HepG2 (cell line): Measurements from ENCODE around the gene EMC8. TPM values are rescaled to one million over a fixed set of nuclear protein-coding genes. Genes with fewer than 3 reads are reported as not detected.

ENCODE experiments used
- ATAC-seq: fragments of 200-7000 bp; cut with Tn5 transposase; 3 replicates; pipeline ENCODE4 v1.9.1; 2020; ENCODE audit warnings: mild to moderate bottlenecking, moderate library complexity
- BruUV-seq: library from RNA; stranded (reverse); fragments of 400-500 nt; replicated peaks from 2 replicates; lab custom pipeline; 2021; lab: Mats Ljungman, UMichigan
- CTCF ChIA-PET: fragments of 300-600 bp; formaldehyde crosslinking; extraction: SDS; loops from one replicate; lab custom pipeline; 2021; ENCODE audit warnings: low total read pairs, inconsistent platforms, low intra/inter-chr PET ratio; lab: Yijun Ruan, JAX
- POLR2A ChIA-PET: fragments of 350-600 bp; sonication (Branson Sonifier 250); formaldehyde crosslinking; loops from one replicate; lab custom pipeline; 2020; ENCODE audit warnings: antibody characterized with exemption, inconsistent platforms; lab: Yijun Ruan, JAX
- DNase-seq: peaks from one replicate; pipeline ENCODE4 v3.0.0-alpha.2; 2015; ENCODE audit warnings: low spot score
- FAIRE-seq: peaks from 3 replicates; lab custom pipeline; 2011; peaks lifted over from hg19 to GRCh38; lab: Jason Lieb, UNC
- H2AFZ ChIP-seq: one replicate; pipeline ENCODE4 v1.6.1; 2011; ENCODE audit warnings: low read length, inconsistent platforms
- H3K27ac ChIP-seq: fragments of 300-600 bp; 3 replicates; pipeline ENCODE4 v1.8.0; 2011; ENCODE audit warnings: mixed run types, mild to moderate bottlenecking, mixed read lengths, low read length, inconsistent platforms; ENCODE audit not compliant: insufficient read depth; ENCODE audit errors: extremely low read length
- H3K27me3 ChIP-seq, 2 experiments: fragments of 200-600 bp in 1 of 2; 2 replicates in 1 of 2; 3 replicates in 1 of 2; pipeline versions ENCODE4 v1.6.0 to v1.8.0; 2011; ENCODE audit warnings: low read length in 2 of 2, mild to moderate bottlenecking in 2 of 2, moderate library complexity in 2 of 2, inconsistent platforms in 1 of 2; ENCODE audit not compliant: insufficient read depth in 2 of 2, control insufficient read depth in 1 of 2
- H3K36me3 ChIP-seq, 2 experiments: fragments of 200-600 bp in 1 of 2; replicated peaks in 1 of 2; 2 replicates in 1 of 2; 3 replicates in 1 of 2; pipeline versions ENCODE4 v1.5.1 to v1.8.0; 2011; ENCODE audit warnings: low read length in 2 of 2, inconsistent platforms in 1 of 2; ENCODE audit not compliant: insufficient read depth in 2 of 2, control insufficient read depth in 1 of 2
- H3K4me1 ChIP-seq: 2 replicates; pipeline ENCODE4 v1.5.1; 2012; ENCODE audit warnings: low read length, inconsistent platforms; ENCODE audit not compliant: insufficient read depth
- H3K4me2 ChIP-seq: 2 replicates; pipeline ENCODE4 v1.6.0; 2011; ENCODE audit warnings: low read depth, low read length, inconsistent platforms
- H3K4me3 ChIP-seq, 3 experiments: fragments of 200-600 bp in 1 of 3; sonication (generic), shearing (Covaris generic) in 1 of 3; replicated peaks in 1 of 3; 2 replicates each; pipeline ENCODE4 v1.5.1; 2011 to 2016; ENCODE audit warnings: low read length in 3 of 3, inconsistent platforms in 2 of 3, low read depth in 2 of 3, mild to moderate bottlenecking in 2 of 3, control low read depth in 1 of 3, mixed read lengths in 1 of 3; ENCODE audit not compliant: insufficient read depth in 1 of 3
- H3K79me2 ChIP-seq: one replicate; pipeline ENCODE4 v1.6.1; 2011; ENCODE audit warnings: low read length, inconsistent platforms; ENCODE audit not compliant: insufficient read depth
- H3K9ac ChIP-seq: 2 replicates; pipeline ENCODE4 v1.6.0; 2011; ENCODE audit warnings: mild to moderate bottlenecking, low read depth, low read length, inconsistent platforms; ENCODE audit not compliant: insufficient read depth
- H3K9me3 ChIP-seq: 2 replicates; pipeline ENCODE4 v1.5.1; 2012; ENCODE audit warnings: mild to moderate bottlenecking, low read length
- H4K20me1 ChIP-seq: 2 replicates; pipeline ENCODE4 v1.6.0; 2011; ENCODE audit warnings: inconsistent platforms, mild to moderate bottlenecking, low read length, moderate library complexity; ENCODE audit not compliant: insufficient read depth
- GABPB1 ChIP-seq: IDR thresholded peaks from 2 replicates; pipeline ENCODE4 v1.6.1; 2016; ENCODE audit warnings: mild to moderate bottlenecking, missing genetic modification reagents, moderate library complexity, missing compliant biosample characterization
- MTA3 ChIP-seq: sonication (generic); formaldehyde crosslinking; IDR thresholded peaks from 2 replicates; pipeline ENCODE4 v1.4.0; 2020; ENCODE audit warnings: missing genetic modification reagents
- NFKBIZ ChIP-seq: IDR thresholded peaks from 2 replicates; pipeline ENCODE4 v1.6.1; 2018; ENCODE audit warnings: missing genetic modification reagents, missing compliant biosample characterization
- PITX1 ChIP-seq: sonication (generic); formaldehyde crosslinking; IDR thresholded peaks from 2 replicates; pipeline ENCODE4 v1.5.1; 2020; ENCODE audit warnings: mild to moderate bottlenecking, missing genetic modification reagents
- PRPF4 ChIP-seq: fragments of 200-400 bp; formaldehyde crosslinking; IDR thresholded peaks from 2 replicates; pipeline ENCODE4 v1.6.1; 2016; ENCODE audit warnings: low read length, low read depth; ENCODE audit not compliant: poor library complexity, severe bottlenecking
- SIX4 ChIP-seq: sonication (generic); formaldehyde crosslinking; IDR thresholded peaks from 2 replicates; pipeline ENCODE4 v1.4.0; 2020; ENCODE audit warnings: missing genetic modification reagents
- TERF1 ChIP-seq: sonication (generic); formaldehyde crosslinking; IDR thresholded peaks from 2 replicates; pipeline ENCODE4 v1.8.0; 2022; ENCODE audit warnings: mild to moderate bottlenecking, missing genetic modification reagents, moderate library complexity
- TP53 ChIP-seq: sonication (generic); formaldehyde crosslinking; conservative IDR thresholded peaks from 2 replicates; pipeline ENCODE4 v1.4.0; 2020; ENCODE audit warnings: missing genetic modification reagents
- ZBTB38 ChIP-seq: sonication (generic); formaldehyde crosslinking; IDR thresholded peaks from 2 replicates; pipeline ENCODE4 v1.5.1; 2020; ENCODE audit warnings: mild to moderate bottlenecking, missing genetic modification reagents
- ZBTB7A ChIP-seq: sonication (generic); formaldehyde crosslinking; IDR thresholded peaks from 2 replicates; pipeline ENCODE4 v1.8.0; 2022; ENCODE audit warnings: mild to moderate bottlenecking, missing genetic modification reagents
- ZKSCAN1 ChIP-seq: fragments of 150-350 bp; IDR thresholded peaks from 2 replicates; pipeline ENCODE4 v1.6.1; 2014; ENCODE audit warnings: low read length
- ZMYM2 ChIP-seq: sonication (generic); formaldehyde crosslinking; IDR thresholded peaks from 2 replicates; pipeline ENCODE4 v1.8.0; 2022; ENCODE audit warnings: mild to moderate bottlenecking, missing genetic modification reagents
- ZNF136 ChIP-seq: sonication (generic); formaldehyde crosslinking; IDR thresholded peaks from 2 replicates; pipeline ENCODE4 v1.8.1; 2022; ENCODE audit warnings: low read depth, mild to moderate bottlenecking, moderate library complexity, missing genetic modification reagents
- ZNF253 ChIP-seq: sonication (generic); formaldehyde crosslinking; IDR thresholded peaks from 2 replicates; pipeline ENCODE4 v1.8.0; 2022; ENCODE audit warnings: mild to moderate bottlenecking, missing genetic modification reagents, borderline replicate concordance
- ZNF564 ChIP-seq: sonication (generic); formaldehyde crosslinking; IDR thresholded peaks from 2 replicates; pipeline ENCODE4 v1.8.1; 2023; ENCODE audit warnings: mild to moderate bottlenecking, missing genetic modification reagents
- ZNF687 ChIP-seq: sonication (generic); formaldehyde crosslinking; IDR thresholded peaks from 2 replicates; pipeline ENCODE4 v1.5.1; 2020; ENCODE audit warnings: mild to moderate bottlenecking, missing genetic modification reagents, moderate library complexity
- ZNF710 ChIP-seq: sonication (generic); formaldehyde crosslinking; IDR thresholded peaks from 2 replicates; pipeline ENCODE4 v1.5.0; 2020; ENCODE audit warnings: mild to moderate bottlenecking, missing genetic modification reagents, borderline replicate concordance
- ZNF790 ChIP-seq: sonication (generic); formaldehyde crosslinking; IDR thresholded peaks from 2 replicates; pipeline ENCODE4 v1.8.0; 2022; ENCODE audit warnings: missing genetic modification reagents, mild to moderate bottlenecking, borderline replicate concordance
- ZNF83 ChIP-seq: sonication (generic); formaldehyde crosslinking; IDR thresholded peaks from 2 replicates; pipeline ENCODE4 v1.4.0; 2020; ENCODE audit warnings: missing genetic modification reagents, mild to moderate bottlenecking, borderline replicate concordance
- WGBS: methylation state at CpG from one replicate; pipeline ENCODE4 v1.1.6; 2017; ENCODE audit warnings: low lambda C conversion rate; 5-methylcytosine and 5-hydroxymethylcytosine counted together
- in situ Hi-C: cut with HindIII; loops from 2 replicates; pipeline ENCODE4 v1.10.0; 2017; ENCODE audit warnings: low pct_unique_long_range_greater_than_20kb; ENCODE audit not compliant: extremely low pct_ligation_motif_present
- intact Hi-C: fragments of 100-400 bp; cut with micrococcal nuclease; formaldehyde crosslinking; loops from one replicate; pipeline ENCODE4 v1.10.0; 2022; ENCODE audit not compliant: unreplicated experiment
- polyA plus RNA-seq, 8 experiments: library from polyadenylated mRNA; depleted of rRNA in 3 of 8; stranded (reverse) in 7 of 8; unstranded in 1 of 8; fragments of >200 nt; fragmentation: Illumina TruSeq in 4 of 8; extraction: Trizol in 4 of 8; gene quantifications; 2 replicates each; pipeline versions ENCODE4 v1.2.1 to v1.2.3, GENCODE V29; 2011 to 2016; ENCODE audit warnings: low read depth in 4 of 8, missing spikeins in 1 of 8, mixed read lengths in 1 of 8; ENCODE audit not compliant: insufficient read depth in 1 of 8
- total RNA-seq, 5 experiments: library from RNA; depleted of rRNA; stranded (reverse); fragments of >200 nt; fragmentation: Illumina TruSeq; extraction: Trizol; gene quantifications; 2 replicates each; pipeline ENCODE4 v1.2.3, GENCODE V29; 2016; ENCODE audit warnings: low read depth in 1 of 5

EMC8 gene
- total and polyA plus RNA-seq, 2 of the 13 experiments (the other 11 are each of a cell fraction or from before 2014, with no cell fraction given), result 55.0 to 76.0 TPM

- no peak overlapping the region for H2AFZ ChIP-seq
- no peak overlapping the region for H3K27ac ChIP-seq
- H3K36me3 ChIP-seq, result no peaks in the 10 kb centered on the region
- H4K20me1 ChIP-seq, result no peaks in the 10 kb centered on the region
- ChIA-PET POLR2A (interaction anchor here (0.7 kb wide), 1 partner anchor 120 kb away, joined by 3 read pairs; no protein-coding TSS in a partner anchor), CTCF (no interaction called here)
- WGBS, result 77% methylated on average over 20 of the region's 20 CpGs
- peak overlapping the region; percentile 45 for H3K4me2 ChIP-seq
- FAIRE-seq (no peak), ATAC-seq (no peak), DNase-seq (no peak)
- H3K4me3 ChIP-seq, result peak overlapping the region in 1 of 3 experiments; percentile 8; a peak in 1 of 6 replicates
- no peaks in the 10 kb centered on the region for H3K9me3 ChIP-seq
- no TSS peak for BruUV-seq
- in situ Hi-C loops, result no loop called here
- H3K4me1 ChIP-seq, result peaks cover 61% of the 10 kb centered on the region
- no peaks in the 10 kb centered on the region for H3K79me2 ChIP-seq
- H3K9ac ChIP-seq, result no peak overlapping the region
- intact Hi-C loops, result no loop called here
- peaks cover 0 to 6% of the 10 kb centered on the region in 2 experiments; a peak in 2 of 5 replicates for H3K27me3 ChIP-seq
- TF ChIP-seq ZNF790 (CRISPR knock-in tag) (no peak), ZBTB38 (CRISPR knock-in tag) (peak; percentile 97), PRPF4 (peak; percentile 20), ZNF136 (CRISPR knock-in tag) (no peak), ZNF83 (CRISPR knock-in tag) (no peak), ZBTB7A (CRISPR knock-in tag) (0 out of 2 replicates have a peak, but pooled peaks have one; percentile 21), SIX4 (CRISPR knock-in tag) (no peak), PITX1 (no peak), TERF1 (CRISPR knock-in tag) (no peak), ZMYM2 (CRISPR knock-in tag) (no peak), ZNF710 (CRISPR knock-in tag) (0 out of 2 replicates have a peak, but pooled peaks have one; percentile 1), ZNF687 (CRISPR knock-in tag) (peak; percentile 49; the same call in 1 of the 2 replicates), GABPB1 (CRISPR knock-in tag) (peak; percentile 25; the same call in 1 of the 2 replicates), MTA3 (CRISPR knock-in tag) (no peak), ZNF564 (no peak), NFKBIZ (CRISPR knock-in tag) (no peak), ZKSCAN1 (no peak), ZNF253 (CRISPR knock-in tag) (no peak), TP53 (CRISPR knock-in tag) (no peak)
These were observed 45.9 kb upstream of the EMC8 start for GRCh38 chr16:85845266-85845665.
